GM12878 (cell line): ENCODE measurements around the gene LY6G5B. TPM values are rescaled to one million over a fixed set of nuclear protein-coding genes. Genes with fewer than 3 reads are reported as not detected.
A peak's percentile ranks its signal among the peaks of the same experiment; 100 is the strongest.

Experiments
- BRCA1 ChIP-seq: IDR thresholded peaks from 2 replicates; pipeline ENCODE4 v1.6.1; 2011; ENCODE audit warnings: low read depth, low read length, improper control_type of control experiment
- EZH2 ChIP-seq: IDR thresholded peaks from 2 replicates; pipeline ENCODE4 v1.6.1; 2012; ENCODE audit warnings: low read depth, mild to moderate bottlenecking, control low read depth, inconsistent platforms, low read length, borderline replicate concordance; ENCODE audit not compliant: control insufficient read depth
- HDAC6 ChIP-seq: fragments of 200-600 bp; sonication (generic); IDR thresholded peaks from one replicate; pipeline ENCODE4 v1.8.0; 2017; ENCODE audit warnings: antibody characterized with exemption; ENCODE audit not compliant: unreplicated experiment
- IKZF1 ChIP-seq: fragments of 450-650 bp; conservative IDR thresholded peaks from 2 replicates; pipeline ENCODE4 v1.6.1; 2017; ENCODE audit warnings: antibody characterized with exemption, mild to moderate bottlenecking
- IRF5 ChIP-seq: fragments of 450-650 bp; IDR thresholded peaks from 2 replicates; pipeline ENCODE4 v1.6.1; 2017; ENCODE audit warnings: borderline replicate concordance
- NKRF ChIP-seq: fragments of 450-650 bp; conservative IDR thresholded peaks from 2 replicates; pipeline ENCODE4 v1.6.1; 2017; ENCODE audit warnings: mild to moderate bottlenecking, moderate library complexity
- NR2C1 ChIP-seq: fragments of 450-650 bp; IDR thresholded peaks from 2 replicates; pipeline ENCODE4 v1.6.1; 2017; ENCODE audit warnings: antibody characterized with exemption, mild to moderate bottlenecking, moderate library complexity
- PKNOX1 ChIP-seq: fragments of 450-650 bp; IDR thresholded peaks from 2 replicates; pipeline ENCODE4 v1.6.1; 2016; ENCODE audit warnings: mild to moderate bottlenecking
- POLR2A ChIP-seq: IDR thresholded peaks from 2 replicates; pipeline ENCODE4 v1.6.1; 2011; ENCODE audit warnings: low read depth, mild to moderate bottlenecking, low read length
- POLR2AphosphoS2 ChIP-seq: IDR thresholded peaks from 2 replicates; pipeline ENCODE4 v1.6.1; 2011; ENCODE audit warnings: low read depth, mild to moderate bottlenecking, low read length, improper control_type of control experiment, moderate library complexity
- SMAD5 ChIP-seq: IDR thresholded peaks from 2 replicates; pipeline ENCODE4 v1.6.1; 2016; ENCODE audit warnings: antibody characterized with exemption, low read depth
- SREBF1 ChIP-seq: IDR thresholded peaks from 2 replicates; pipeline ENCODE4 v1.6.1; 2012; ENCODE audit warnings: mild to moderate bottlenecking, low read length
- SRF ChIP-seq, 2 experiments: IDR thresholded peaks; 2 replicates each; pipeline ENCODE4 v1.6.1; 2011; ENCODE audit warnings: low read depth in 2 of 2, low read length in 2 of 2, mild to moderate bottlenecking in 1 of 2, moderate library complexity in 1 of 2
- STAT1 ChIP-seq: fragments of 450-650 bp; conservative IDR thresholded peaks from 2 replicates; pipeline ENCODE4 v1.6.1; 2014; ENCODE audit warnings: antibody characterized with exemption, mild to moderate bottlenecking
- USF2 ChIP-seq: IDR thresholded peaks from 2 replicates; pipeline ENCODE4 v1.6.1; 2011; ENCODE audit warnings: low read depth, low read length, improper control_type of control experiment, borderline replicate concordance
- ZBED1 ChIP-seq: IDR thresholded peaks from 2 replicates; pipeline ENCODE4 v1.6.1; 2016; ENCODE audit warnings: borderline replicate concordance
- ZNF384 ChIP-seq: IDR thresholded peaks from 2 replicates; pipeline ENCODE4 v1.6.1; 2012; ENCODE audit warnings: low read depth, mild to moderate bottlenecking, low read length, improper control_type of control experiment, borderline replicate concordance
- ZSCAN29 ChIP-seq: fragments of 450-650 bp; IDR thresholded peaks from 2 replicates; pipeline ENCODE4 v1.6.1; 2017; ENCODE audit warnings: mild to moderate bottlenecking, moderate library complexity
- polyA plus RNA-seq, 11 experiments: library from polyadenylated mRNA; depleted of rRNA in 4 of 11; unstranded in 6 of 11; stranded (reverse) in 5 of 11; fragments of >200 nt; fragmentation: Nextera tagmentation in 4 of 11; fragmentation: Illumina TruSeq in 1 of 11; extraction: Ambion mirVana in 4 of 11; extraction: Trizol in 1 of 11; gene quantifications; 1 replicate in 1 of 11; 2 replicates in 10 of 11; pipeline versions ENCODE4 v1.2.1 to v1.2.3, GENCODE V29; 2011 to 2016; ENCODE audit warnings: inconsistent platforms in 2 of 11, missing spikeins in 2 of 11, low read depth in 1 of 11
- total RNA-seq, 4 experiments: library from RNA; depleted of rRNA in 3 of 4; stranded (reverse); fragments of >200 nt in 3 of 4; fragmentation: Illumina TruSeq in 1 of 4; extraction: Trizol in 1 of 4; gene quantifications; 2 replicates each; pipeline versions ENCODE4 v1.2.1 to v1.2.3, GENCODE V29; 2013 to 2021
- TF ChIP-seq, protein P1 (sequence below): IDR thresholded peaks from 2 replicates; pipeline ENCODE4 v1.6.1; 2012; ENCODE audit warnings: low read length, inconsistent platforms
- TF ChIP-seq, protein P2 (sequence below): fragments of 450-650 bp; formaldehyde crosslinking; IDR thresholded peaks from 2 replicates; pipeline ENCODE4 v1.5.0; 2022; ENCODE audit warnings: mild to moderate bottlenecking, missing genetic modification characterization

The LY6G5B gene
- total and polyA plus RNA-seq, 10 of the 15 experiments (the other 5 are each of a cell fraction or from before 2014, with no cell fraction given), result 3.2 to 16.5 (median 7.5) TPM

GRCh38 chr6:31664790-31665500 lies 4.8 kb upstream of the LY6G5B start, which contains the start of gene GPANK1 (continued):
- TF ChIP-seq IRF5 (no peak), SMAD5 (no peak), STAT1 (no peak), SRF (IDR thresholded peaks at IDR 0.05; ENCODE audit: low read depth in 2 of 2, low read length in 2 of 2) (no peak), ZSCAN29 (no peak), POLR2A (no peak; the same call in 1 of the 2 replicates), EZH2 (no peak), BRCA1 (no peak), IKZF1 (peak; percentile 70), PKNOX1 (no peak; the same call in 1 of the 2 replicates), HDAC6 (no peak), NKRF (no peak; the same call in 1 of the 2 replicates), ZBED1 (no peak), SREBF1 (no peak), USF2 (no peak), POLR2AphosphoS2 (no peak; the same call in 1 of the 2 replicates), NR2C1 (no peak), ZNF384 (no peak)
- TF ChIP-seq, protein P1, sequence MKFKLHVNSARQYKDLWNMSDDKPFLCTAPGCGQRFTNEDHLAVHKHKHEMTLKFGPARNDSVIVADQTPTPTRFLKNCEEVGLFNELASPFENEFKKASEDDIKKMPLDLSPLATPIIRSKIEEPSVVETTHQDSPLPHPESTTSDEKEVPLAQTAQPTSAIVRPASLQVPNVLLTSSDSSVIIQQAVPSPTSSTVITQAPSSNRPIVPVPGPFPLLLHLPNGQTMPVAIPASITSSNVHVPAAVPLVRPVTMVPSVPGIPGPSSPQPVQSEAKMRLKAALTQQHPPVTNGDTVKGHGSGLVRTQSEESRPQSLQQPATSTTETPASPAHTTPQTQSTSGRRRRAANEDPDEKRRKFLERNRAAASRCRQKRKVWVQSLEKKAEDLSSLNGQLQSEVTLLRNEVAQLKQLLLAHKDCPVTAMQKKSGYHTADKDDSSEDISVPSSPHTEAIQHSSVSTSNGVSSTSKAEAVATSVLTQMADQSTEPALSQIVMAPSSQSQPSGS, result no peak
- TF ChIP-seq, protein P2, sequence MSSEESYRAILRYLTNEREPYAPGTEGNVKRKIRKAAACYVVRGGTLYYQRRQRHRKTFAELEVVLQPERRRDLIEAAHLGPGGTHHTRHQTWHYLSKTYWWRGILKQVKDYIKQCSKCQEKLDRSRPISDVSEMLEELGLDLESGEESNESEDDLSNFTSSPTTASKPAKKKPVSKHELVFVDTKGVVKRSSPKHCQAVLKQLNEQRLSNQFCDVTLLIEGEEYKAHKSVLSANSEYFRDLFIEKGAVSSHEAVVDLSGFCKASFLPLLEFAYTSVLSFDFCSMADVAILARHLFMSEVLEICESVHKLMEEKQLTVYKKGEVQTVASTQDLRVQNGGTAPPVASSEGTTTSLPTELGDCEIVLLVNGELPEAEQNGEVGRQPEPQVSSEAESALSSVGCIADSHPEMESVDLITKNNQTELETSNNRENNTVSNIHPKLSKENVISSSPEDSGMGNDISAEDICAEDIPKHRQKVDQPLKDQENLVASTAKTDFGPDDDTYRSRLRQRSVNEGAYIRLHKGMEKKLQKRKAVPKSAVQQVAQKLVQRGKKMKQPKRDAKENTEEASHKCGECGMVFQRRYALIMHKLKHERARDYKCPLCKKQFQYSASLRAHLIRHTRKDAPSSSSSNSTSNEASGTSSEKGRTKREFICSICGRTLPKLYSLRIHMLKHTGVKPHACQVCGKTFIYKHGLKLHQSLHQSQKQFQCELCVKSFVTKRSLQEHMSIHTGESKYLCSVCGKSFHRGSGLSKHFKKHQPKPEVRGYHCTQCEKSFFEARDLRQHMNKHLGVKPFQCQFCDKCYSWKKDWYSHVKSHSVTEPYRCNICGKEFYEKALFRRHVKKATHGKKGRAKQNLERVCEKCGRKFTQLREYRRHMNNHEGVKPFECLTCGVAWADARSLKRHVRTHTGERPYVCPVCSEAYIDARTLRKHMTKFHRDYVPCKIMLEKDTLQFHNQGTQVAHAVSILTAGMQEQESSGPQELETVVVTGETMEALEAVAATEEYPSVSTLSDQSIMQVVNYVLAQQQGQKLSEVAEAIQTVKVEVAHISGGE, result no peak
